HG03442 (cell line): ENCODE measurements around the gene PIP4P1.
"Not testable (repeated sequence)": the region's sequence is repeated elsewhere in the genome, so short reads cannot be mapped to it uniquely, and the experiment has no call there.

Experiments used
- ATAC-seq: cut with Tn5 transposase; IDR thresholded peaks from one replicate; pipeline ENCODE4 v1.9.1; 2021; ENCODE audit warnings: mild to moderate bottlenecking, moderate library complexity; ENCODE audit not compliant: unreplicated experiment

PIP4P1 gene

DNA sequence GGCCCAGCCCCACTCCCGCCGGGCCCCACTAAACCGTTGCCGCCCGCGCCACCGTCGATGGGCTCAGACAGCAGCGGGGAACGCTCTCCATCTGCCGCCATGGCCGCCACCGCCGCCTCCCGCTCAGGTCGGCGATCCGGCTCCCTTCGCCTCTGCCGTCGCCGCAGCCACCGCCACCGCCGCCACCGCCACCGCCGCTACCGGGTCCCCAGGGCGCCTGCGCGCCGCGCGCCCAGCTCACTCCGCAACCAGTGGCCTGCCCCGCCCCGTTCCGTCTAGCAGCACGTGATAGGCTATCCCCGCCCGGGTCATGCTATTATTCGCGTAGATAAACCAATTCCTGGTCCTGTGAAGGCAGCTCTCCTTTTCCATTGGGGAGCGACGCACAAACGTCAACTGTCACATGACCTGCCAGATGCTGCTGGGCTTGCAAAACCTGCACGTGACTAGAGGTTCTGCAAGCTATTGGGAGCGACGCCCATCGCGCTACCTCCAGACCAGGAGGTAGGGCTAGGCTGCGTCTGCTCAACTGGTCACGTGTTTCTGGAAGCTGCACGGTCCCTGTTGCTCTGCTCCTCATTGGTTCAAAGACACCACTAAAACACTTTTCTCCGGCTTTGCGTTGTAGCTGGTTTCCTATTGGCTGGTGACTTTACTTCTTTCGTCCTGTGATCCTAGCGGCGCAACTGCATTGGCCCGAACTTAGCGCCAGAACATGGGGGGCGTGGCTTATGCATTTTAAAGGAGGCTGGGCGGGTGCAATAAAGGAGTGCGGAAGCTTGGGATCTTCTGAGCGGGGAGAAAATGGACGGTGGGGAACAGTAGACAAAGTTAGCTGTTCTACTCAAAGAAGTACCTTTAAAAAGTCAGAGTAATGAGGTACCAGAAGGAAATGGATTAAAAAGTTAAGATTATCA, at the start of gene PIP4P1:
TSS of gene PIP4P1 (minus strand) at position 210 of the 917 bp plus-strand sequence. CDS start at position 101, 109 bp downstream.
- peak; percentile 93 for ATAC-seq

DNA sequence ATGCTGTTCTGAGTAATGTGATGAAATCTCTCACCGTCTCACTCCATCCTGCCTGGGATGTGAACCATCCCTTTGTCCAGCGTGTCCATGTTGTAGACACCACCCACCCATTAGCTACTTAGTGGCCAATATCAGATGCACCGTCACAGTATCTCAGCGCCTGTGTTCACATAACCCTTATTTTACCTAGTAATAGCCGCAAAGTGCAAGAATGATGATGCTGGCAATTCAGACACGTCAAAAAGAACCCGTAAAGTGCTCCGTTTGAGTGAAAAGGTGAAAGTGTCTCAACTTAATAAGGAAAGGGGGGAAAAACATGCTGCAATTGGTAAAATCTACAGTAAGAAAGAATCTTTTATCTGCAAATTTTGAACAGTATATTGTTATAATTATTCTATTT, 47.1 kb upstream of the PIP4P1 start:
- no peak for ATAC-seq

DNA sequence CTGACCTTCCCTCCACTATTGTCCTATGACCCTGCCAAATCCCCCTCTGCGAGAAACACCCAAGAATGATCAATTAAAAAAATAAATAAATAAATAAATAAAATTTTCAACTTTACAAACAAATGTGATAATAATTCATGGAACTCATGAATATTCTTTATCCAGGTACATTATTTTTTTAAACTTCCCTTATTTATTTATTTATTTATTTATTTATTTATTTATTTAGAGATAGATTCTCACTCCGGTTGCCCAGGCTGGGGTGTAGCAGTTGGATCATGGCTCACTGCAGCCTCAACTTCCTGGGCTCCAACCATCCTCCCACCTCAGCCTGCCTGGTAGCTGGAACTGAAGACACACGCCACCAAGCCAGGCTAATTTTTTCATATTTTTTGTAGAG, 46.3 kb upstream of the PIP4P1 start:
- not testable (repeated sequence) for ATAC-seq

DNA sequence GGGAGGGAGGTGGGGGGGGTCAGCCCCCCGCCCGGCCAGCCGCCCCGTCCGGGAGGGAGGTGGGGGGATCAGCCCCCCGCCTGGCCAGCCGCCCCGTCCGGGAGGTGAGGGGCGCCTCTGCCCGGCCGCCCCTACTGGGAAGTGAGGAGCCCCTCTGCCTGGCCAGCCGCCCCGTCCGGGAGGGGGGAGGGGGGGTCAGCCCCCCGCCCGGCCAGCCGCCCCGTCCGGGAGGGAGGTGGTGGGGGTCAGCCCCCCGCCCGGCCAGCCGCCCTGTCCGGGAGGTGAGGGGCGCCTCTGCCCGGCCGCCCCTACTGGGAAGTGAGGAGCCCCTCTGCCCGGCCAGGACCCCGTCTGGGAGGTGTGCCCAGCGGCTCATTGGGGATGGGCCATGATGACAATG, 45.5 kb upstream of the PIP4P1 start:
- not testable (repeated sequence) for ATAC-seq

DNA sequence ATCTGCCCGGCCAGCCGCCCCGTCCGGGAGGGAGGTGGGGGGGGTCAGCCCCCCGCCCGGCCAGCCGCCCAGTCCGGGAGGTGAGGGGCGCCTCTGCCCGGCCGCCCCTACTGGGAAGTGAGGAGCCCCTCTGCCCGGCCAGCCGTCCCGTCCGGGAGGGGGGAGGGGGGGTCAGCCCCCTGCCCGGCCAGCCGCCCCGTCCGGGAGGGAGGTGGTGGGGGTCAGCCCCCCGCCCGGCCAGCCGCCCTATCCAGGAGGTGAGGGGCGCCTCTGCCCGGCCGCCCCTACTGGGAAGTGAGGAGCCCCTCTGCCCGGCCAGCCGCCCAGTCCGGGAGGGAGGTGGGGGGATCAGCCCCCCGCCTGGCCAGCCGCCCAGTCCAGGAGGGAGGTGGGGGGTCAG, 45.0 kb upstream of the PIP4P1 start:
- not testable (repeated sequence) for ATAC-seq

DNA sequence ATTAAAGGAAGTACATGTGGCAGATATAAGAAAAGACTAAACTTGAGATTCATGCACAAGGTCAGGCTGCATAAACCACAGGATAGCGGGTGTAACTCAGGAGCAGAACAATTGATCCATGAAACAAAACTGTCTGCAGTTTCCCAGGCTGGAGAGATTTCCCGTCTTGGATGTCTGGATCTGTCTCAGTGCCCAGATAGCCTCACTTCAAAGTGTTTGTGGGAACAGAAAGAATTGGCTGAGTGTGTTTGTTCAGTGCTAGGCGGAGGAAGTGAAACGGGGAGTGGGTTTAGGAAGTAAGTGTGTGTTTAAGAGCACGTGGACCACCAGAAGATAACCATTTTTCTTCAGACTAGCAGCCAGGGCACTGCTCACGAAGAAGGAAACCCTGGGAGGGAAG, 42.7 kb upstream of the PIP4P1 start:
- ATAC-seq = no peak

DNA sequence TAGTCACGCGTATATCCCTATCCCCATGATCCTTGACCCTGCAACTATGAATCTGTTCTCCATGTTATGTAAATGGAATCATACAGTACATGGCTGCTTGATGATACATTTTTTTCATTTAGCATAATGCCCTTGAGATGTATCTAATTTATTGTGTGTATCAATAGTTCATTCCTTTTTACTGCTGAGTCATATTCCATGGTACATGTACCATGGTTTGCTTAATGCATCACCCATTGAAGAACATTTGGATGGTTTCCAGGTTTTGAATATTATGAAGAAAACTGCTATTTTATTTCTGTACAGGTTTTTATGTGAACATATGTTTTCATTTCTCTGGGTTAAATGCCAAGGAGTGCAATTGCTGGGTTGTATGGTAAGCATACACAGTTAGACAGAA, 40.1 kb upstream of the PIP4P1 start:
- ATAC-seq = no peak

DNA sequence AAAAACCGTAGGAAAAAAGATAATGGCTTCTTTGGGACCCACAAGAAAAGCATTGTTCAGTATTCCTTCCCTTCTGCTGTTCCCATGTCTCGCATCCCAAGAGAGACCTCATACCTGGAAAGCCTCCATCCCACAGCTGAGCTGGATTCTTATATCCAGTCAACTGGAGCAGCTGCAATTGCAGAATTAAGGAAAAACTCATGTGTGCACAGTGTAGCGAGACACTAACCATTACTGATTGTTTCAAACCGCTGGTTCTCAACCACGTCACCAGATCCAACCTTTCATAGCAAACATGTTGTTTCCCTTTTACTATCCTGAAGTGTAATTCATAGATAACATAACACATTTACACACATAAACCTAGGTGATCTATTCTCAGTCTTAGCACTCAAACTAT, 38.6 kb upstream of the PIP4P1 start:
- ATAC-seq = no peak

DNA sequence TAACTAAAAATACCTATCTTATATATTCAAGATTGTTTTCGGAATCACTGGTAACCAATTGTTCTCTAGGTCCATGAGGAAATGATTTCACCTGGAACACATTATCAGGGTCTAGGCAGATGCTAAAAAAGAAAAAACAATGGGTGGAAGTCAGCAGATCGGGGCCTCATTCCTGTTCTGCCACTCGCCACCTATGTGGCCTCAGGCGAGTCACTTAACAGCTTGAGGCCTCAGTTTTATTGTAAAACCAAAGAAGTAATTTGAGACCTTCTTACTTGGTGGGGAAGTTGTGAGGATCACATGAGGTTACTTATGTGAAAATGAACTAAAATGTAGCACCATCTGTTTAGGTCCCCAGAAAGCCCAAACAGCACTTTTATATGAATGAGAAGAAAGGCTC, 37.9 kb upstream of the PIP4P1 start:
- ATAC-seq = no peak

DNA sequence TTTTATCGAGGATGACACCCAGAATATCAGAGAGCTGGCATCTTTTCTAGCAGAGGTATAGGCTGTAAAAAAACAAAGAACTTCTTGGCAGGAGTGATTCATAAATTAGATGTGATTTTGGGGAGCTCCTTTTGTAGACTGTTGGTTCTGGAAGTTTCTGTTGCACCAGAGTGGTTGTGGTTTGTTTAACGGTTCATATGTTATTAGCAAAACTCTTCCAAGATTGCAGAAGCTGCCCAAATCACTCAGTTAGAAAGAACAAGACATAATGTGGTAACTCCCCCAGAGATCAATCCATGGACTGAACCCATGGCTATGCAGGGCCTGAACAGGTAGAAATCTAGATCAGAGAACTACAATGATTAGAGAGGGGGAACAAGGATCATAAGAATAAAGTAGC, 37.4 kb upstream of the PIP4P1 start:
- ATAC-seq = no peak

DNA sequence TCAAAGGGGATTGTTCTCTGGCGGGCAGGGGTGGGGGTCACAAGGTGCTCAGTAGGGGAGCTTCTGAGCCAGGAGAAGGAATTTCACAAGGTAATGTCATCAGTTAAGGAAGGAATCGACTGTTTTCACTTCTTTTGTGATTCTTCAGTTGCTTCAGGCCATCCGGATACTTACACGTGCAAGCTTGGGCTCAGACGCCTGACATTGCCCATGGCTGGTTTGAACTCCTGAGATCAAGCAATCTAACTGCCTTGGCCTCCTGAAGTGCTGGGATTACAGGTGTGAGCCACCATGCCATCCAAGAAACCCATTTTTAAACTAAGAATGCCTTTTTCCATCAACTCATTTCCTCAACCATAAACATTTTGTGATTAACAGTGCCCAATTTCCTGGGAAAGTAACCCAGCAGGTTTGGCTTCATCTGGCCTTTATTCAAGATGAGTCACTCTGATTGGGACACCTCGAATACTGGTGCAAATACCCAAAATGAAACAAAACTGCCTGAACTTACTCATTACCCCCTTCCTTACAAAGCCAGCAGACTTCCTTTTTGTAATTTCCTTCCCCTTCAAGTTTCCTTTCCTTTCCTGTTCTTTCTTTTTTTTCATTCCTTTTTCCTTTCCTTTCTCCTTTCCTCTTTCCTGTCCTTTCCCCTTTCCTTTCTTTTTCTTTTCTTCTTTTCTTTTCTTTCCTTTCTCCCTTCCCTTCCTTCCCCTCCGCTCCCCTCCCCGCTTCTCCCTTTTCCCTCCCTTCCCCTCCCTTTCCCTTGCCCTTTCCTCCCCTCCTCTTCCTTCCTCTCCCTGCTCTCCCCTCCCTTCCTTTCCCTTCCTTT, 33.9 kb upstream of the PIP4P1 start:
- no peak for ATAC-seq

DNA sequence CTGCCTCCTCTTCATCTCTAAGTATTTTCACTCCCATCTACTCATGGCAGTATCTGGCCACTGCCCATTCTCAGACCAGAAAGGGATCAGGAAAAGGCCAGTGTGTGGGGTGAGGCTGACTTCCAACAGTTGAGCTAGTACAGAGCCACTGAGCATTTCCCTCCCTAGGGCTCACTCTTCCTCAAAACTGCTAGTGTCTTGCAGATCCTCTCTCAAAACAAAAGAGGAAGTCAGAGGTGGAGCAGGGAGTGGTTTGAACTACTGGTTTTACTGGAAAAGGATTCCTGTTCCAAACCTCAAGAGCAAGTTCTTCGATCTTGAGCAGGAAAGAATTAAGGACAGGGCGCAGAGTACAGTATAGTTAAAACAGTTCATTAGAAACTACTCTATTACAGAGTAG, 32.4 kb upstream of the PIP4P1 start:
- ATAC-seq = no peak

DNA sequence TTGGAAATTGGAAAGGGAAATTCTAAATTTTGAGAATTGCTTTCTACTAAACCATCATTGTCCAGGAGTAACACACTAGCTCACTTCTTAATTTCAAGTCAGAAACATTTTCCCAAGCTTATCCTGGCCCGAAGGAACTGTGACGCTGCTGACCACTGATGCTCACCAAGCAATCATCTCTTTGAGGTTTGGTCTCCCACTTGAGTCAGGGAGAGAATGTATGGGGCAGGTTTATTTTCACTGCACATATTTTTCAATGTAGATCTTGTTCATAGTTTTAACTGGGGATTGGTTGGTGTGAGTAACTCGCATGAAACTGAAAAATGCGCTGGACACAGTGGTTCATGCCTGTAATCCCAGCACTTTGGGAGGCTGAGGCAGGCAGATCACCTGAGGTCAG, 31.3 kb upstream of the PIP4P1 start:
- ATAC-seq = no peak

DNA sequence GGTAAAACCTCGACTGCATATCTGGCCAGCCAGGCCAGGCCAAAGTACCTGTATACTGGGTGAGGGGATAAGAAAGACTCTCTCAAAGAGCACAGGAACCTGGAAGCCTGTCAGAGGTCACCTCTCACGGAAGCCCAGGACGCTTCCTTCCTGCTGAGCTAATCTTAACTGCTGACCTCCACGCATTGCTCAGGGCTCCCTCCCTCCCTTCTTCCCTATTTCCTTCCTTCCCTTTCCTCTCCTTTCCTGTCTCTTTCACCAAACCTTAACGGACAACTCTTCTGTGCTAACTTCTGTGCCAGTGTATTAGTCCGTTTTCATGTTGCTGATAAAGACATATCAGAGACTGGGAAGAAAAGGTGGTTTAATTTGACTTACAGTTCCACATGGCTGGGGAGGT, 29.3 kb upstream of the PIP4P1 start:
- no peak for ATAC-seq

DNA sequence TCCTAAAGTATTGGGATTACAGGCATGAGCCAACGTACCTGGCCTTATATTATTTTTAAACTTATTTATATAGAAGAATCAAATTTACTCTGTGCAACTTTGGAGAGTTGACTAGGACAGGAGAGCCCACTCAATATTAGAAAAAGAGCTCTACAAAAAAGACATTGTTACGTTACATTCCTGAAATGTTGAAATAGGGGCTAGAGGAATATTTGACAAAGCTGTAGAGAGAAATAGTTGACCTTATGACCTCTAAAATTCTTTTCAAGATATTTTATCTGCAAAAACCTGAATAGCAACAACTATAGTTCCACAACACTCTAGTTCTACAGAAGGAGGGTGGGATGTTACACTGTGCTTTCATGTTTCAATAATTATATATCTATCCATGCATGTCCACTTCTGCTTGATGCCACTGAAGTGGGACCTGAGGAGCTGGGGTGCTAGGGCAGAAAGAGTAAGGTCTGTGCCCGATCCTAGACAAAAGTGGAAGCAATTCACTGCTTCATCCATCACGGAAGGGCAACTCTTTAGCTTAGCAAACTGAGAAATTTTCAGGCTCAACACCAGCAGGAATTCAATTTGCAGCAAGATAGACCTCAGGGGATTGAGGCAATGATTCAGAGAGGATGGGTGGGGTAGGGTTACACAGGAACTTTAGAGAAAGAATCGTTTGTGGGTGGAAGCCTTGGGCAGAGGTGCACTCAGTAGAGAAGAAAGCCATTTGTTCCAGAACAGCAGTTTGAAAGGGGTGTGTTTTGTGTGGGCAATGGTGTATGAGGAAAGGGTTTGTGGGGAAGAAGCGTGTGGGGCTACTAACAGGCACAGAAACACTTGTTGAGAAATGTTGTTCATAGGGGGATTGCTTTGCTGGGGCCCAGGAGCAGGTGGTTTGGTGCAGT, 28.1 kb upstream of the PIP4P1 start:
- no peak for ATAC-seq

DNA sequence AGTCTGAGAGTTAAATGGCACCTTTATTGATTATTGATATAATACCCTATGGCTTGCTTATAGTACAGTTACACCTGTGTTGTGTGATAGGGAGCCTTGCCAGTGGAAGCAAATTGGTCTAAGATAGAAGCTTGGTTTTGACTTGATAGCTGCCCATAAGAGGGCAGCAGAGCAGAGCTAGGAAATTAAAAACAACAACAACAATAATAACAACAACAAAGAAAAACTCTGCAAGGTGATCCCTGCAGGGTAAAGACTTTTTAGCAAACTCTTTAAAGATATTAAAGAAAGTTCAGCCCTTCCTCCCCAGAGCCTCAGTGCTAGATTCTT, 26.1 kb upstream of the PIP4P1 start:
- no peak for ATAC-seq

DNA sequence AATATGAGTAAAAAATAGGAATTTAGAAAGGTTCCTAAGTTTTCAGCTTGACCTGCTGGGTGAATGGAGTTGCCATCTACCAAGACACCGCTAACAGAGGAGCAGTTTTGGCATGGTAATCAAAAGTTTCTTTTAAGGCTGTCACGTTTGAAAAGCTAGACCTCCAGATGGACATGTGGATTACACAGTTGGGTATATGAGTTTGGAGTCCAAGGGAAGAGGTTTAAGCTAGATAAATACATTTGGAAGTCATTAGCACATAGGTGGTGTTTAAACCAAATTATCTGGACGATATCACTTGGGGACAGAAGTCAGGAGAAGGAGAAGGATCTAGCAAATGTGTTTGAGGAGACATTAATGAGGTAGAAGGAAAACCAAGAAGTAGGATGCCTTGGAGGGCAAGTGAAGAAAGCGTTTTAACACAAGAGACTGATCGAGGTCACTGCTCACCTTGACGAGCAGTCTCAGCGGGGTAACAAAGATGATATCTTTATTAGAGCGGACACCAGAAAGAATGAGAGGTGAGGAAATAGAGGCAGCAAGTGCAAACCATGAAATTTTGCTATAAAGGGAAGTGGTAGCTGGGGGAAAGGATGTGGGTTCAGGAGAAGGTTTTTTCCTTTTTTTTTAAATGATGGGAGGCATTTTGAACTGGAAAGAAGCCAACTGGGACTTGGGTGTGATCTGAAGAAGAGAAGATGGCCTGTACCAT, 25.6 kb upstream of the PIP4P1 start:
- ATAC-seq = no peak

DNA sequence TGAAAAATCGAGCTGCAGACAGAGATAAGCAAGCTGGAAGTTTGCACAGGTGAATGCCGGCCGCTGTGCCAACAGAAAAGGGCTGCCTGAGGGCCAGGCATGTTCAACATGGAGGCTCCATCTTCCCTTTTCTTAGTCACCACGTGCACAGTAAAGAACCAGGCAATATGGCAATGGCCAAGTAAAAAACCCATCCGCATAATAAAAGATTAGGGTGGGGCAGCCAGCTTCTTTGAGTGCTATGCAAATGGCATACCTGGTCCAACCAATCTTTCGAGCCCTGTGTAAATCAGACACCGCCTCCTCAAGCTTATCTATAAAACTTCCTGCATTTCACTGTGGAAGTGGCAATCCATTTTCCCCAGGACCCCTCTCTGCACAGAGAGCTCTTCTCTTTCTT, 24.7 kb upstream of the PIP4P1 start:
- ATAC-seq = no peak

DNA sequence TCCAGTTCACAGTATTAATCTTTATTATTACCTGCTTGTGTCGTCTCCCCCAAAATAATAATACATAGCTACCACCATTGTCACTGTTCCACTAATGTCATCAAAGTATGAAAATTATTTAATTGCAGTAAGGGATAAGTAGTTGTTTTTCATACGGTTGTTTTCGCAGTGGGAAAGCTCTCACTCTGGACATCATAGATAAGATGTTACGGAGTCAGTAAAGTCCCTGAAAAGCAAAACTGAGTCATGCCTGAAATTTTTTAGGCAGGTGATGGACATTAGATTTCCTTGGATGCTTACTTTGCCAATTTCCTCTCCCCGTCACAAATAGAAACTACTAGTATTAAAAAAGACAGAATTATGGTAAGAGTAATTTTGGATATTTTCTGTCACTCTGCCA, 21.1 kb upstream of the PIP4P1 start:
- ATAC-seq = no peak

DNA sequence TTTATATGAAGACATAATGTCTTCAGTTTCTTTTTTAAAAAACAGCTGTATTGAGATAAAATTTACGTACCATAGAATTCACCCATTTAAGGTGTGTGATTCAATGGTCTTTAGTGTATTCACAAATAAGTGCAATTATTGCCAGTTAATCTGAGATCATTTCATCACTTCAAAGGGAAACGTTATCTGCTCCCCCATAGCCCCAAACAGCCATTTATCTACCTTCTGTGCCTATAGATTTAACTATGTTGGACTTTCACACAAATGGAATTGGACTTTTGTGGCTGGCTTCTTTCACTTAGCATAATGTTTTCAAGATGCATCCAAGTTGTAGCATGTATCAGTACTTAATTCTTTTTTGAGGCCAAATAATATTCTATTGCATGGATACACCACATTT, 17.7 kb upstream of the PIP4P1 start:
- no peak for ATAC-seq
